Skin epidermis (tissue), 12 donors: ENCODE measurements around the gene GPR31.
"Not testable (repeated sequence)": the region's sequence is repeated elsewhere in the genome, so short reads cannot be mapped to it uniquely, and the experiment has no call there.

ENCODE experiments used
- H3K27ac ChIP-seq, 21 experiments: fragments of 200-600 bp; sonication (generic) in 11 of 21; one replicate each; pipeline ENCODE4 v1.5.0; 2020; ENCODE audit warnings: mild to moderate bottlenecking in 3 of 21, inconsistent platforms in 2 of 21, moderate library complexity in 2 of 21
- H3K4me3 ChIP-seq, 7 experiments: fragments of 200-600 bp; sonication (generic) in 2 of 7; one replicate each; pipeline ENCODE4 v1.5.0; 2020; ENCODE audit warnings: inconsistent platforms in 2 of 7, mild to moderate bottlenecking in 2 of 7, moderate library complexity in 1 of 7

Gene GPR31, protein sequence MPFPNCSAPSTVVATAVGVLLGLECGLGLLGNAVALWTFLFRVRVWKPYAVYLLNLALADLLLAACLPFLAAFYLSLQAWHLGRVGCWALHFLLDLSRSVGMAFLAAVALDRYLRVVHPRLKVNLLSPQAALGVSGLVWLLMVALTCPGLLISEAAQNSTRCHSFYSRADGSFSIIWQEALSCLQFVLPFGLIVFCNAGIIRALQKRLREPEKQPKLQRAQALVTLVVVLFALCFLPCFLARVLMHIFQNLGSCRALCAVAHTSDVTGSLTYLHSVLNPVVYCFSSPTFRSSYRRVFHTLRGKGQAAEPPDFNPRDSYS

DNA sequence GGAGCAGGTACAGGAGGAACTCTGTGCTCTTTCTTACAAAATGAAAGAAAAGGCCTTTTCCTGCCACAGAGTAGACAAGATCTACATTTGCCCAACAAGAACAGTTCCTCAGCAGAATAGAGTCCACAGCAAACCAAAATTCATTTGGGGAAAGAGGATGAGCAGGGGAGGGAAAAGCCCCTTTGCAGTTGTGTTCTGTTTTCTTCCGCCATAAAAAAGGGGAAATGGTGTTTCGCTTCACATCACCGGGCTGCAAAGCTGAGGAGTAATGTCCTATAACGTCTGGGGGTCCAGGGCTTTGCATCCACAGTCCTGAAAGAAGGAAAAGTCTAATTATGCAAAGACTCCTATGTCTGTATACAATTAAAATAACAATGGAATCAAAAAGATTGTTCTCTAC lies at the start of gene GPR31:
GPR31 (minus strand) TSS at position 118 of the 400 bp plus-strand sequence. CDS start 149 bp downstream, outside the sequence.
- Histone ChIP-seq H3K4me3 (no peak within 1 kb of the TSS), H3K27ac (peak within 1 kb of the TSS in 2 of 21 experiments; percentile 21 to 37)

DNA sequence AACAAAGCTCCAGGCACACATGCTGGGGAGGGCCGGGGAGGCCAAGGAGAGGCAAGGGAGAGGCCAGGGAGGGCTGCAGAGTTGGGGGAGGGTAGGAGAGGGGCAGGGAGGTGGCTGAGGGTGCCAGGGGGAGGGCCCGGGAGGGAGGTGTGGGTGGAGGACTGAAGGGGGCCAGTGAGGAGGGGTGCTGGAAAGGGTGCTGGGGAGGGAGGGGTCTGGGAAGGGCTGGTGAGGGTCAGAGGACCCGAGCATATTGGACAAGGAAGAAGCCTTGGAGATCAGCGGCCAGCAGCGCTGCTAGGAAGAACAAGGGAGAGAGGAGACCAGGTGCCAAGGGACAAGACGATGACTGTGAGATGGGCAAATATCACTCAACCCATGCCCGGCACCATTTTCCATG lies 49.7 kb upstream of the GPR31 start:
- H3K4me3 ChIP-seq = no peak overlapping the region
- H3K27ac ChIP-seq = no peak overlapping the region

DNA sequence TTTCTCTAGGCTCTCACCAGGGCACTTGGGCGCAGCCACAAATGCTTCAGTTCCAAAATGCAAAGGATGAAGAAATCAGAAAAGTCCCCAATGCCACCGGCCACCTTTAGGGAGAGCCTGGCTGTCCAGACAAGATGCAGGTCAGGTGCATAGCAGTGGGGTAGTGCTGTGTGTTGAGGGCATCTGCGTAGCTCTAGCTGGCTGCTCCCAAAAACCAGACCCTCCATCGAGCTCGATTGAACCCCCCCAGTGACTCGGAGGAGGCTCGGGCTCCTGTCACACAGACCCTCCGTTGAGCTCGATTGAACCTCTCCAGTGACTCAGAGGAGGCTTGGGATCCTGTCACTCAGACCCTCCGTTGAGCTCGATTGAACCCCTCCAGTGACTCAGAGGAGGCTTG lies 47.5 kb upstream of the GPR31 start:
- H3K4me3 ChIP-seq, H3K27ac ChIP-seq: not testable (repeated sequence)

DNA sequence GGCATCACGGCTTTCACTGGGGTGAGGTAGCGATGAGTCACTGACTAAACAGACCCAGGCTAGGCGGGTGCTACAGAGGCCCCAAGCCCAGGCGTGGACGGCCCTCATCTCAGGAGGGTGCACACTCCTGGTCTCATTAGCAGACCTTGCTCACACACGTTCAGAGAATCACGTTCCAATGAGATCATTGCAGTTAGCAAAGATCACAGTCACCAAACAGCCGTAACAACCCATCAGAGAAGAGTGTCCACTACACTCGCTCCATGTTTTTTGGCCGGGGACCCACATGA lies 46.2 kb upstream of the GPR31 start:
- not testable (repeated sequence) for H3K27ac ChIP-seq, H3K4me3 ChIP-seq

DNA sequence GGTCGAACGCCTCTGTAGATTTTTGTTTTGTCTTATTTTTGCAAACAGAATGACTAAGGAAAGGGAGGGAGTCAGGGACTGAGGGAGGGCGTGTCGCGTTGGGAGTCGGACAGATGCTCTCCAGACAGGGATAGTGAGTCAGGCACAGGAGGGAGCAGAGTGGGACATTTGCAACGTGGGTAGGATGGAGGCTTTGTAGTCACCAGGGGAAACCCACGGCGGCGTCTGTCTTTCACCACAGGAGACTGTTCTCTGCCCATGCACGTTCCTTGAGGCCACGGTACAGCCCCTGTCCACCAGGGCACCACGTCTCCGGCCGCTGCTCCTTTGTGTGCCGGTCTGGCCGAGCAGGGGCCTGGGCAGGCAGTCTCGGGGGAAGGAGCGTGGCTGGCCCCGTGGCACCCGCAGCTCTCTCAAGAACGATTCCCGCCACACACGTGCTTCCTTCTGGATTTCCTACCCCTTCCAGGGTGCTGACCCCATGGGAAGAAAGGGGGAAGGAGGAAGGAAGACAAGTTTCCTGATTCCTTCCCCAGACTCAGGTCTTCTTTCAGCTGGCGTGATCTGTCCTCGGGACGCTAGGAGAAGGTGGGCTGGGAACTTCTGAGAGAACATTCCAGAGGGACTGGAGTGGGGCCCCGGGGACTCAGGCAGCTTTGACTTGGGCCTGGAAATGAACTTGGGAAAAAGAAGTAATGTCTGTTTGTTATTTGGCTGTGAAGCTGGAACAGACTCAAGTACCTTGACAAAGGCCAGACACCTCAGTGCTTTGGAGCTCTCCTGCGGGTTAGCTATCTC lies 45.7 kb upstream of the GPR31 start:
- not testable (repeated sequence) for H3K4me3 ChIP-seq
- H3K27ac ChIP-seq = peak overlapping the region in 1 of 21 experiments; percentile 43

DNA sequence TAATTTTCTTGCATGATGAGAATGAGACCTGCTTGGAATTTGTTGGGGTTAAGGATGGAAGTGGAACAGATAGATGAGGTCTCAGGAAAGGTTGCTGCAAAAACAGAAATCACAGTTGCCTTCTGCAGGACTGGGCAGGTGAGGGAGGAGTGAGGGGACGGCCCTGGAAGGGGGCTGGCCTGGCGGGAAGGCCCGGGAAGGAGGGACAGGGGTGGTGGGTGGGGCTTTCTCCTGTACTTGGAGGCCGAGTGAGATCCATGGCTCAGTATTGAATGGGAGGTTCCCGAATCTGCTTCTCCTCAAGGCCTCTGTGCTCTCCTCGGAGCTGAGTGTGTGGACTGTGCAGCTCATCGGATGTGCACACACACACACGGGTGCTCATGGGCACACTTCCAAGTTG lies 44.8 kb upstream of the GPR31 start:
- H3K27ac ChIP-seq, H3K4me3 ChIP-seq: not testable (repeated sequence)

DNA sequence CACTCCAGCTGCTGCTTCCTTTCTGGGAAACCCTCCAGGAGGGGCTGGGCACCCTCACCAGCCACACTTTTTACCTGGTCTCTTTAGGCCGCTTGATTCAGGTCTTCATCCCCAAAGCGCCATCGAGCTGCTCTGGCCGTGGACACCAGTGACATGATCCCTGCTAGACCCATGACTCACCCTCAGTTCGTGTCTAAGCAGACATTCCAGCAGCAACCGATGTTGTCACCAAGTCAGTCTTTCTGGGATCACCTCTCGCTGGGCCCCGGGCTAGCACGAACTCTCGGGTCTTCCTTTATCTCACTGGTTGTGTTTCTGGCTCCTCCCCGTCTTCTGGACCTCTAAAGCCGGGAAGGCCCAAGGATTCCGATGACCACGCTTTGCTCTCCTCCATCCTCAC lies 43.0 kb upstream of the GPR31 start:
- Histone ChIP-seq H3K27ac (no peak overlapping the region), H3K4me3 (no peak overlapping the region)

DNA sequence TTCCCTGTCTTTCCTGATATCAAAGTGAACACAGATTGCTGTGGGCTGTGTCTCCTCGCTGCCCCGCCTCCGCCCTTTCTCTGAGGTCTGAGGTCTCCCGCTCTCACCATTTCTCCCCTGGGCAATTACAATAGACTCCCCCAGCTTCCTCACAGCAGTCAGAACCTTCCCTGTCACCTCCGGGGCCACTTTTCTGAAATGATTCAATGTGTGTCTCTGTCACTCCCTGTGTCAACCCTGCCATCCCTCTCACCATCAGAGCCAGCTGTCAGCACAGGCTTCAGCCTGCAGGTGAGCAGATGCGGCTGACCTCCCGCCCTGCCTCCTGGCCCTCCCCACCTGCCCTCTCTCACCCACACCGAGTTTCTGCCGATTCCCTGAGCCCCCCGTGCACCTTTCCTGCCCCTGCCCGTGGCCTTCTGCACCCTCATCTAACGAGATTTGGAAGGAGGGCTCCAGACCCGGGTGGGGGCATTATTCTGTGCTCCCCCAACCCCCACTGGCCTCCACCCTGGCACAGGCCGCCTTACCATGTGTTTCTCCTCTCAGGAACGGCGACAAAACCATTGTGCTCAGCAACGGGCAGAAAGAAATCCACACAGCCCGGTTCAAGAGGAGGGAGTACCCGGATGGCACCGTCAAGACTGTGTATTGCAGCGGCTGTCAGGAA lies 38.3 kb upstream of the GPR31 start:
- H3K4me3 ChIP-seq, H3K27ac ChIP-seq: not testable (repeated sequence)

DNA sequence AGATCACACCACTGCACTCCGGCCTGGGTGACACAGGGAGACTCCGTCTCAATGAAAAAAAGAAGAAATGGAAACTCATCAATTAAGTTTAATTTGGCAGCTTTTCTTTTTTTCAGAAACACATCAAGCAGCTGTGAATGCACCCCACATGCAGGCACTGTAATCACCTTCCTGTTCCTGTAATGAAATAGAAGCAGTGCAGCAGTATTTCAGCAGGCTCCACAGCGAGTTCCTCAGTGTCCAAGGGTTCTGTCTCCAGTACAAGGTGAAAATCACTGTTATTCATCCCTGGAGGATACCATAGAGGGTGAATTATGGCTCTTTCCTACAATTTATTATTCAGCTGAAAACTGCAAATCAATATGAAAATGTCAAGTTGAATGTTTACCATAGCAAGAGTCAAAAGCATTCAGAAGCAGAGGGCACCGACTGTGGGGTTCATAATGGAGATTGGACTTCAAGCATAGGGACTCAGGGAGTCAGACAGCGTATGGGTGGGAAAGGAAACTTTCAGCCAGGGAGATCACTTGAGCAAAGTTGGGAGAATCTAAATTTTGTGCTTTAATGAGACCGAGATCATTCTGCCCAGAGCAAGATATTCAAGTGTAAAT lies 35.8 kb upstream of the GPR31 start:
- H3K4me3 ChIP-seq, H3K27ac ChIP-seq: not testable (repeated sequence)

DNA sequence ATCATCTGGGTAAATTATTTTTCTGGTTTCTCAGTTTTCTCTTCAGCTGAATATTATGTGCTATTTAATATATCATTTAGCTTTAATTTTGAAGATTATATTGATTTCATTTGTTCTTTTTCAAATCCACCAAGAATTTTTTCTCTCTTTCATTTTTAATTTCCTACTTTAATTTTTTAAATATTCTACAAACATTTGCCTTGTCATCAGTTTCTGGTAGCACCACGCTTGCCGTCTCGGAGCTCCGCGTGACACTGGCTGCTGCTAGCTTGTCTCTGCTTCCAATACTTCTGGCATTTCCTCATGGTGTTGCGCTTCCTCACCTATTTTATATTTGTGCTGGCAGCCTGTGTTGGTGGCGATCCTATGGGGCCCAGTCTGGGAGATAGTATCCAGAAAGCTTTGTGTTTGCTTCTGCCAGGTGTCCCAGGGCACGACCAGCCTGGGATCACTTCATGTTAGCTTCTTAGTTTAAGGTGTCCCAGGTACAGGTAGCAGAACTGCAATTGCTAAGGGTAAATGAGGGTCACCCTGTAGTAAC lies 33.3 kb upstream of the GPR31 start:
- H3K27ac ChIP-seq, H3K4me3 ChIP-seq: not testable (repeated sequence)

DNA sequence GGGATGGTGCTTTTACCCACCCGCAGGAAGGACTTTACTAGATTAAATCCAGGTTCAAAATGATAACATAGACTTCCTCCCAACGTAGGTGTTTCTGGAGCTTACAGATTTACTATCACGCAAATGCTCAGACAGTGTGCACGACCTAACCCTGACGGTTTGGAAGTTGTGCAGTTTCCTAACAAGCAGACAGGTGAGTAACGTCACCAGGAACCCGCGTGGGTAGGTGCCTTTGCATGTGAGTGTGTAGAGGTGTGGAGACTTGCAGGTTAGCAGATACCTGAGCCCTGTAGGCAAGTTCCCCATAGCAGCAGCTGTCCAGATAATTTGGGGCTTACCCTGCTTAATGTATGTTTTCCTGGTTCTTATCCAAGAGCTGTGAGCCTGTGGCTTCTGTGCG lies 29.5 kb upstream of the GPR31 start:
- not testable (repeated sequence) for H3K27ac ChIP-seq, H3K4me3 ChIP-seq

DNA sequence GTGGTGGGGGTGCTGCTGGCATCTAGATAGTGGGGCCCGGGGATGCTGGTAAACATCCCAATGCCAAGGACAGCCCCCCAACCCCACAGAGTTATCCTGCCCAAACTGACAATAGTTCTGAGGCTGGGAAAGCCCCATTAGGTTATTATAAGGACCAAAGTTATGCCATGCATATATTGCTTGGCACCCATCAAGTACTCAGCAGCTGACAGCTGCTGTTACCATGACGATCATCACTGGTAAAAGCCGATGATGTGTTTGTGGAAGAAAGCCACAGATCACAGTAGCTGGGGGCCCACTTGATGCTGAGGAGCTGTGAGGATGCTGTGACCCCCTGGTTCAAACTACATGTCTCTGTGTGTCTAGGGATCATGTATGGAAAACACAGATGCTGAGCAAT lies 27.3 kb upstream of the GPR31 start:
- not testable (repeated sequence) for H3K4me3 ChIP-seq, H3K27ac ChIP-seq

DNA sequence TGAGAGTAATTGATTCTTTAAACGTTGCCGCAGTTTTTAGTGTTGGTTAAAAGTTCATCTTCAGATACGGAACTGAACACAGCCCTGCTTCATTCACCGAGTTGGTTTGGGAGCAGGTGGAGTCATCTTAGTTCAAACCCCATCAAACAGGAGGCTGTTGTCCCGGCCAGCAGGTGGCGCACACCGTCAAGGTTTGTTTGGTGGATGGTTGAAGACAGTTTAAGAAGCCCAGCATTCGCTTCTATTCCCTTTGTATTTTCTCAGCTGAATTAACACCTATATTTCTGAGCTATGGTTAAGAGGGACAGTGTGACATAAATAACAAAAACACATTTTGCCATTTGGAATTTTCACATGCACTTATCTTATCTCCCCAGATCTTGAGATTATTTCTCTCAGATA lies 25.1 kb upstream of the GPR31 start:
- not testable (repeated sequence) for H3K27ac ChIP-seq, H3K4me3 ChIP-seq

DNA sequence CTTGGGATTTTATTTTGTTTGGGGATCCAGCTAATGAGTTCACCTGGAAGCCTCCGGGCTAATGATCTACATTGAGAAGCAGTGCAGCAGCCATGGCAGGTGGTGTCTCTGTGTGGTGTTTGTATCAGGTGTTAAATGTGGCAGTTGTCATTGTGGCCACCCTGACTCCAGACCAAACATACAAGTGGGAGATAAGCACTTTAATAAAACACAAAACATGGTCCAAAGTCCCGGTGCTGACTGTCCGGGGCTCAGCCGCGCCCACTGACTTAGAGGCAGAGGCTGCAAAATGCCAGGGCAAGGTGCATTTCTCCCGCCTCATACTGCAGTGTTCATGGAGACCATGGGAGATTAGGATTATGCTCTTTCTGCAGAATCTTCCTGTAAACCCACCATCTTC lies 23.6 kb upstream of the GPR31 start:
- H3K27ac ChIP-seq, H3K4me3 ChIP-seq: not testable (repeated sequence)

DNA sequence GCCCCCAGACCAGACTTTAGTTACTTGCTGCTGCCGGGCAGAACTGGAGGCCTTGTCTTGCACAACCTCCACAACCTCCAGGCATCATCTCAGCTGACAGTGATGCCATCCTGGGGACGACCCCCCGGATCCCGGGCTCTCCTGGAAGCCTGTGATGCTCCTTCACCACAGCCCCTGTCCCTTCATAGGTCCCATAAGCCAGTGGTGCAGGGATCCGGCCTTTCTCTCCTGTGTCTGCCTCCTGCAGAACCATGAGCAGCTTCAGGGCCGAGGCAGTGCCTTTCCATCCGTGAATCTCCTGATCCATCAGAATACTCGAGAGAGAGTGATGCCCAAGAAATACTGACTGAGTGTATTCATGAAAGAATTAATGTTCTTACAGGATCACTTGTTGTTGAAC lies 22.3 kb upstream of the GPR31 start:
- not testable (repeated sequence) for H3K4me3 ChIP-seq, H3K27ac ChIP-seq

DNA sequence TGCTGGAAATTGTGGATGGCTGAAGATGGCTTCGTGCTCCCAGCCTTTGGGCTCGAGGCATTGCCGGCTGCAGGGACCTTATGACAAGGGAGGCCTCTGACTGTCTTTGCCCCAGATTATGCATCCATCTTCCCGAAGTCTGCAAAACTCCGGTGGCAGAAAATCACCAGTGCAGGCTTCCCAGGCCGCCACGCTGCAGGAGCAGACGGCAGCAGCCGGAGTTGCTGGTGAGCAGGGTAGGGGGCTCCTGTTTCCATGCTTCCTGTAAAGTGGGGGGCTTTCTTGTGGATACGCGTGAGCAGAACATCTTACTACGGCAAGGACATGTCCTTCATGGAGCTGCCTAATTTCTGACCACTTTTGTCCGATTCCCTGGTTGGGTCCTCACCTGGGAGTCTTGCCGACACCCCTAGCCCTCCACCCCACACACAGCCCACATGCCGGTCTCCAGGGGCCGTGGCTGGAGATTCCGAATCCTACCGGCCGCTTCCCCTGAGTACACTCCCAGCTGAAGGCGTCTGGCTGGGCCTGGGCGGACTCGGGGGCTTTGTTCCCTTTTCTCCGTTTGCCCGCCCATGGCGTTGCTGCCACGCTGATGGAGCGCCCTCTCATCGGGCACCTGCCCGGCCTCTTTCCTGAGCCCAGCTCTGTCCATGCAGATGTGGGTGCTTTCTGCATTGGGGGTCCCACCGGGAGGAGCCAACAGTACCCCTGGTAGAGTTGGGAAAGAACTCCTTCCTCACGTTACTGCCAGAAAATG lies 21.3 kb upstream of the GPR31 start:
- not testable (repeated sequence) for H3K27ac ChIP-seq, H3K4me3 ChIP-seq

DNA sequence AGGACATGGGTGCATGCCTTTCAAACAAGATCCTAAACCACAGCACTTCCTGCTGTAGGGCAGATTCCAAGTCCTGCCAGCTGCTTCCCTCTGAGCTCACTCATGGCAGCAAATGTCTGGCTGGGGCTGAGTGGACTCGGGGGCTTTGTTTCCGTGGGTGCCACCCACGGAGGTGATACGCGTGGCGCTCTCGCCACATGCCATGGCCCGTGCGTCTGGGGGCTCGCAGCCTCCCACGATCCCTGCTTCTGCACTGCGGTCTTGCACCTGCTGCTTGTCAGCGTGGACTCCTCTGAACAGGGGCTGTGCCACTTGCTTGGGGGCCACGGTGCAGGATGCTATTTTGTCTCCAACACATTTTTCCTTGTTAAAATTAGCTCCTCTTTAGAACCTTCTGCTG lies 19.5 kb upstream of the GPR31 start:
- H3K27ac ChIP-seq, H3K4me3 ChIP-seq: not testable (repeated sequence)

DNA sequence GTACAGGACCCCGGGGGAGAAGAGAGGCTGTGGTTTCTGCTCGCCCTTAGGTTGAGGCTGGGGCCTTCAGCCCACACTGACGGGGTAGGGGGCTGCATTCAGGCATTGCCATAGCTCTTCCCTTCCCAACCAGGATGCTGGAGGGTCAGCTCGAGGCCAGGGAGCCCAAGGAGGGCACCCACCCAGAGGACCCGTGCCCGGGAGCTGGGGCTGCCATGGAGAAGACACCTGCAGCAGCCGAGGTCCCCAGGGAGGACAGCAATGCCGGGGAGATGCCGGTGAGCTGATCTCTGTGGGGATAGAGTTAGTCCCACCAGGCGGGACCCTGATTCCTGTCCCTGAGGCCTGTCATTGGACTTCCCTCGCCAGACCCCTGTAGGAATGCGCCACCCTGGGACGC lies 14.2 kb upstream of the GPR31 start:
- not testable (repeated sequence) for H3K27ac ChIP-seq, H3K4me3 ChIP-seq

DNA sequence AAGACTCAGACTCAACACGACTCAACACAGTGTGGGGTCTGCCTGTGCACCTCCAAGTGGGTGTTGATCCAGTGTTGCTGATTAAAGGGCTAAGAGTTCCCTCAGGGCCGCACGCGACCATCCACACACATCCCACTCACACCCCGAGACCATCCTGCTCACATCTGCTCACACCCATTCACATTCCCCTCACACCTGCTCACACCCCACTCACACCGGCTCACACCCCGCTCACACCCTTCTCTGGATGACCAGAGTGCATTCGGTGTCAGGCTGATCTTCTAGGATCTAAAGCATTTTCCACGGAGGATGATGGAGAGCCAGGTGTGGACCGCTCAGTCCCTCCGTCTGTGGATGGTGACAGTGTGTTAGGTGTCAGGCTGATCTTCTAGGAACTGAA lies 13.5 kb upstream of the GPR31 start:
- H3K4me3 ChIP-seq, H3K27ac ChIP-seq: not testable (repeated sequence)

DNA sequence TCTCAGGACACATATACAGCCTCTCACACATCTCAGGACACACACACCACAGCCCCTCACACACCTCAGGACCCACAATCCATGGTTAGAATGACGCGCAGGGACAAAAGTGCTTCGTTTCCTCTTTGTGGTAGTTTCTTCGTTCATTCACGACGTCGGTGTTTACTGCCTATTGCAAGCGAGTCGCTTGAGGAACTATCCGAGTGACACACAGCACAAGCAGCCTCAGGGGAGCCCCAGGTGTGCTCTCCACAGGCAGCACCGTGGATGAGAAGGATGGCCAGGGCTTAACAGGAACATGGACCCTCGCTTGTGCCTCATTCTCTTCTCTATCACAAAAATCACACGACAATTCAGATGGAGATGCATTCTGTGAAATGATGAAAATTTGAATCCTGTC lies 12.1 kb upstream of the GPR31 start:
- H3K27ac ChIP-seq, H3K4me3 ChIP-seq: not testable (repeated sequence)
